Ammon's horn (tissue), 1 donor: Measurements from ENCODE around the gene CCDC13.

ENCODE experiments used
- DNase-seq: peaks from one replicate; pipeline ENCODE4 v3.0.0-alpha.2; 2016; ENCODE audit warnings: low spot score

Gene CCDC13

DNA sequence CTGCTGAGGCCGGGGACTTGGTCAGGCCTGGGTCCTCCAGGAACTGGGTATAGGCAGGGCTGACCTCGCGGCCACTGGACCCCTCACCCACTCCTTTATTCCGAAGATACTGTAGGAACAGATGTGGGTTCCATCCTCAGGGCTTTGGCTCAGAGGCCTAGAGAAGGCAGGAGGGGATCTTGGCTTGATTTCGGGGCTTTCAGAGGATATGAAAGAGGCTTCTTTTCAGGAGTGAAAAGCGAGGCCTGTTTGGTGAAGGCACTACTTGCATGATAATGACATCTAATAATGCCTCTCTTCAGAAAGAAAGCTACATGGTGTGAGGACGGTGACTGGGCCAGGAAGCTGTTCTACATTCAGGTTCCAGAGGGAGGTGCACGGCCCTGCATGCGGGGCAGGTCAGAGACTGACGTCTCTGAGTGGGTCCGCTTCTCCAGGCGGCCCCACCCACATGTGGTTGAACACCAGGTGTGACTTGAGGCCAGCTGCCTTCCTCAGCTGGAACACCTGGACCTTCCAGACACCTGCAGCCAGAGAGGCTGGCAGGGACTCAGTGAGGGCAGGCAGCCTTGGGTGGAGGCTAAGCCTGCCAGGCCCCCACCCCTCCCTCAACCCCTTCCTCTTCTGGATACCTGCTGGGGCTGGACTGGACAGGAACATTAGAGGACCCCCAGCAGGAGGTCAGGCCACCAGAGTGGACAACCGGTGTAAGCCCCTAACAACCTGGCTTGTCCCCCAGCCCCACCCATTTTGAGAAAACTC lies 39.4 kb downstream of the CCDC13 start:
- peak; percentile 95 for DNase-seq

- no peak for DNase-seq
Measured at GRCh38 chr3:42732829-42733459, 40.1 kb downstream of the CCDC13 start.

- DNase-seq, result peak; percentile 98
Measured at GRCh38 chr3:42732196-42732828, 40.7 kb downstream of the CCDC13 start.

DNA sequence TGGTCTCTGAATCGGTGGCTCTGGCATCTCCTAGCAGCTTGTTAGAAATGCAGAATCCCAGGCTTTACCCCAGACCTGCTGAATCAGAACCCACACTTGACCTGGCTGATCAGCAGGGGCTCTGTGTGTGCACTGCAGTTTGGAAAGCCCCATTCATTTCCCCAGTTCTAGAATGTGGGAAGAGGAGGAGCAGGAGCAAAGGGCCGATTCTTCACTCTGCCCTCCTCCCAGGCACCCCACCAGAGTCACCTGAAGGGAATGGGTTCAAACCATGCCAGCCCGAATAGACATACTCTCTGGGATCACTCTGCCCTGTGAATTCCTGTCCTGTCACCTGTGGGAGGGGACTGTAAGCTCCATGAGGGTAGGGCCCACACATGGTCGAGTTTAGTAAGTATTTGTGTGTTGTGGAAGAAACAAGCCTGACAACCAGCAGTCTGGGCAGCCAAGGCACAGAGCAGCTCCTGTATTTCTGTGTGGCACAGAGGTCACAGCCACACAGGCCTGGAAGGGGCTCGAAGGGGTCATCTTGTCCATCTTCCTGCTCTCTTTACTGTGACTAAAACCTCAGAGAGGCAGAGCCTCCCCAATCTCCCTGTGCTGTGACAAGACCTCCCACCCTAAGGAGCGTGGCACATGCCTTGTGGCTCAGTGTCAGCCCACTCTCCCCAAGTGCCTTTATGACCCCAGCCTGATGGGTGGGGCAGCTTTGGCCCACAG lies 41.4 kb downstream of the CCDC13 start:
- DNase-seq, result no peak

GRCh38 chr3:42730706-42731420 lies 42.2 kb downstream of the CCDC13 start:
- DNase-seq, result no peak

DNA sequence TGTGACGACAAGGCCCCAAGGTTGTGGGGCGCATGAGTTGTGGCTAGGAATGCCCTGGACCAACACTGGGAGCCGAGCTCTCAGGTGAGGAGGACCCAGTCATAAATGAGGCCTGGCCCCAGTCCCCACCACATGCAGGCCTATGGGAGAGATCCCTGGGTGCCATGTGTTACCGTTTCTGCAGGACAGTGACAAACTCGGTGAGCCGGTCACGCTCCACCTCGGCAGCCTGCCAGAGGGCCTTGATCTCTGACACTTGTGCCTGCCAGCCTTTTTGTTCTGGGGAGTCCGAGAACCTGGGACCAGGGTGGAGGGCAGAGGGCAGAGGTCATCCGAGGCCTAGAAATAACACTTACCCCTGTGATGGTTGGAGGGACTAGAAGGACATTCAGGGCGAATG lies 42.8 kb downstream of the CCDC13 start:
- DNase-seq, result no peak

DNA sequence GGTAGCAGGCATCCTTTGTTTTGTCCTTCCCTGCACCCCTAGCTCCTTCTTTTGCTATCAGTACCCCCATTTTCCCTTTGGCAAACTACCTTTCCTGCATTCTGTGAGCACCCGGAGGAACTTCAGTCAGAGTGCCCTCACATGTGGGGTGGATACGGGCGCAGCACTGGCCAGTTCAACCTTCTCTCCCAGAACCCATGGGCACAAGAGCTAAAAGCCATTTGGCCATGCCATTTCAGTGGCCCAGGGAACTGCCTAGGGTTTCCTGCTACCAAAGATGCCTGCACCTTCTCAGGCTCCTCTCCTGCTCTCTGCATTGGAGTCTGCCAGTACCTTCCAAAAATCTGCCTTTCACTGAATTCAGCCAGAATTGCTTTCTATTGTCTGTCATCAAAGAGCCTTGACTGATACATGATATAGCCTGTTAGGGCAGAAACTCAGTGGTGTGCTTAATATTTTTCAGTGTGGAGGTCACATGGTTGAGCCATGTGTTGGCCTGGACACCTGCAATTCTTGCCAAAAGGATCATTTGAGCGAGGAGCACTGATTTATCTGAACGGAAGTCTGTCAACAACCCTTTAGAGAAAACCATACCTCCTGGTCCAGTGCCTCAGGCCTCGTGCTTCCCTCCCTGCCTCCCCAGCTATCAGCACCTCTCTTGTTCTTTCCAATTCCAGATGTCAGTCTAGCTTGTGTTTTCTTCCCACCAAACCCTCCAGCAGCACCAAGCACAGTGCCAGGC lies 43.5 kb downstream of the CCDC13 start:
- DNase-seq, result no peak

DNA sequence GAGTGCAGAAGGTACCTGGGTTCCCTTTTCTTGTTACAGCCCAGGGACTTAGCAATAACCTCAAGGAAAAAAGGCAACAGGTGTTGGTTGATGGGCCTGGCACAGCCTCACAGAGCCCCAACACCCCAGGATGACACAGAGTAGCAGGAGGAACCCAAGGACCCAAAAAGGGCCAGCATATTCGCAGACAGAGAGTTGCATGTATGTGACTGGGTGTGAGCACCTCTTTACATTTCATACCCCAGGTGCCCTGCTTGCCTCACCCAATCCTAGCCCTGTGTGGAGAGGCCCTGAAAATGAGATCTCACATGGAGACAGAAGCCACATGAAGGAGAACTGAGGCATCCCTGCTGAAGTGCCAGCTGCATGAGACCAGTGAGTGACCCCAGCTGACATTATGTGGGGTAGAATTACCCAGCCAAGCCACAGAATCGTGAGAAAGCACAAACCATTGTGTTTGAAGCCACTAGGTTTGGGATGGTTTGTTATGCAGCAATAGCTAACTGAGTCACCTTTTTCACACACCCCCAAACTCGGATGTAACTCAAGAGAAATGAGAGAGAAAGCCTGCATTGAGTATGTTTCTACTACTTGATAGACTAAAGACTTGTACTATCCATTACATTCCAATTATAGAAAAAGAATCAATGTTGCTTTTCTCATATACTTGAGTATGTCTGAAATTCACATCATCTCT lies 44.2 kb downstream of the CCDC13 start:
- no peak for DNase-seq

- DNase-seq, result peak; percentile 81
Measured at GRCh38 chr3:42728056-42728455, 45.0 kb downstream of the CCDC13 start.

DNA sequence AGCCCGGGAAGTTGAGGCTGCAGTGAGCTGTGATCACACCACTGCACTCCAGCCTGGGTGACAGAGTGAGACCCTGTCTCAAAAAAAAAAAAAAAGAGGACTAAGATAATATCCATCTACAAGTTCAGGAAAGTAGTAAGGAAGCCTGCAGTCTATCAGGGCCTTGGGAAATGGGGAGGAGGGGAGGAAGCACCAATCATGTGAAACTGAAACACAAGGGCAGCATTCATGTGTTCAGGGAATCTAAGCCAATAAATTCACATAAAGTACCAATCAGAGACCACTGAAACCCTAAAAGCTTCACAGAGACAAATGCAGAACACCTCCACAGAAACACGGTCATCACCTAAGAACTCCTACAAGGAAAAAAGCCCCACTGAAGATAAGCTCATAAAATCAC lies 47.6 kb downstream of the CCDC13 start:
- peak; percentile 87 for DNase-seq

- no peak for DNase-seq
Measured at GRCh38 chr3:42723219-42723618, 49.8 kb downstream of the CCDC13 start.
